ENCODE measurements around the gene AGPAT1. TPM values are rescaled to one million over a fixed set of nuclear protein-coding genes. Genes with fewer than 3 reads are reported as not detected.
A peak's percentile ranks its signal among the peaks of the same experiment; 100 is the strongest.

Gene AGPAT1
- total and polyA plus RNA-seq, 2 of the 8 experiments (the other 6 are each of a cell fraction or from before 2014, with no cell fraction given): 96.0 to 222 TPM

- 0 out of 4 replicates have a peak, but pooled peaks of 1 of the 2 experiments have one; percentile 9 for TF ChIP-seq RAD21 (IDR thresholded peaks at IDR 0.05 in 1 of 2, conservative IDR thresholded peaks at IDR 0.05 in 1 of 2; ENCODE audit: low read depth in 2 of 2, low read length in 2 of 2)
- no peak for TF ChIP-seq KDM1A (IDR thresholded peaks at IDR 0.05; ENCODE audit: borderline replicate concordance, low read length)
- no peak for TF ChIP-seq FOSL1 (IDR thresholded peaks at IDR 0.05; ENCODE audit: insufficient read depth, low read depth, low read length)
- no peak for TF ChIP-seq NANOG (IDR thresholded peaks at IDR 0.05; ENCODE audit: insufficient read depth, low read depth, low read length, poor library complexity, severe bottlenecking)
- TF ChIP-seq CBX5 (IDR thresholded peaks at IDR 0.05; ENCODE audit: low read depth, low read length): no peak
- TF ChIP-seq TCF12 (IDR thresholded peaks at IDR 0.05; ENCODE audit: low read depth, low read length): 0 out of 2 replicates have a peak, but pooled peaks have one; percentile 45
- TF ChIP-seq HDAC6 (IDR thresholded peaks at IDR 0.05; ENCODE audit: low read depth, low read length): no peak
- TF ChIP-seq CREB1 (IDR thresholded peaks at IDR 0.05): peak; percentile 99
- no peak for TF ChIP-seq E2F6 (IDR thresholded peaks at IDR 0.05)
- TF ChIP-seq SP1 (IDR thresholded peaks at IDR 0.05; ENCODE audit: low read depth, low read length): peak; percentile 68; the same call in 1 of the 2 replicates
- TF ChIP-seq RFX5 (IDR thresholded peaks at IDR 0.05; ENCODE audit: borderline replicate concordance, low read depth, low read length): no peak
- no peak for TF ChIP-seq SUZ12 (IDR thresholded peaks at IDR 0.05; ENCODE audit: low read length)
- TF ChIP-seq CBX8 (IDR thresholded peaks at IDR 0.05; ENCODE audit: borderline replicate concordance, low read depth, low read length): no peak
- TF ChIP-seq SP2 (IDR thresholded peaks at IDR 0.05; ENCODE audit: low read length): no peak
- TF ChIP-seq BACH1 (IDR thresholded peaks at IDR 0.05; ENCODE audit: low read length): peak; percentile 18; the same call in 1 of the 2 replicates
- TF ChIP-seq, protein P1, sequence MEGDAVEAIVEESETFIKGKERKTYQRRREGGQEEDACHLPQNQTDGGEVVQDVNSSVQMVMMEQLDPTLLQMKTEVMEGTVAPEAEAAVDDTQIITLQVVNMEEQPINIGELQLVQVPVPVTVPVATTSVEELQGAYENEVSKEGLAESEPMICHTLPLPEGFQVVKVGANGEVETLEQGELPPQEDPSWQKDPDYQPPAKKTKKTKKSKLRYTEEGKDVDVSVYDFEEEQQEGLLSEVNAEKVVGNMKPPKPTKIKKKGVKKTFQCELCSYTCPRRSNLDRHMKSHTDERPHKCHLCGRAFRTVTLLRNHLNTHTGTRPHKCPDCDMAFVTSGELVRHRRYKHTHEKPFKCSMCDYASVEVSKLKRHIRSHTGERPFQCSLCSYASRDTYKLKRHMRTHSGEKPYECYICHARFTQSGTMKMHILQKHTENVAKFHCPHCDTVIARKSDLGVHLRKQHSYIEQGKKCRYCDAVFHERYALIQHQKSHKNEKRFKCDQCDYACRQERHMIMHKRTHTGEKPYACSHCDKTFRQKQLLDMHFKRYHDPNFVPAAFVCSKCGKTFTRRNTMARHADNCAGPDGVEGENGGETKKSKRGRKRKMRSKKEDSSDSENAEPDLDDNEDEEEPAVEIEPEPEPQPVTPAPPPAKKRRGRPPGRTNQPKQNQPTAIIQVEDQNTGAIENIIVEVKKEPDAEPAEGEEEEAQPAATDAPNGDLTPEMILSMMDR (IDR thresholded peaks at IDR 0.05; ENCODE audit: control extremely low read depth in 1 of 3, insufficient read depth in 1 of 3, low read depth in 1 of 3, low read length in 3 of 3): peak in 2 of 3 experiments; percentile 13 to 24; a peak in 3 of 4 replicates
- TF ChIP-seq SIN3A (conservative IDR thresholded peaks at IDR 0.05 in 1 of 2, IDR thresholded peaks at IDR 0.05 in 1 of 2; ENCODE audit: low read depth in 1 of 2, low read length in 2 of 2): peak; percentile 91 to 93
- peak; percentile 60; the same call in 1 of the 2 replicates for TF ChIP-seq POLR2AphosphoS5 (IDR thresholded peaks at IDR 0.05; ENCODE audit: low read depth, low read length)
- TF ChIP-seq SIX5 (IDR thresholded peaks at IDR 0.05; ENCODE audit: low read depth, low read length): no peak
- TF ChIP-seq BCL11A (IDR thresholded peaks at IDR 0.05; ENCODE audit: low read depth in 2 of 2, low read length in 2 of 2): no peak
These were observed 22.0 kb downstream of the AGPAT1 start, which contains the start of gene PPT2 (continued) for GRCh38 chr6:32153564-32154513.
